H9 (cell line): Measurements from ENCODE around the gene MRTO4. TPM values are rescaled to one million over a fixed set of nuclear protein-coding genes. Genes with fewer than 3 reads are reported as not detected.

Experiments
- DNase-seq: peaks from one replicate; pipeline ENCODE4 v3.0.0-alpha.2; 2017
- H2AFZ ChIP-seq: one replicate; pipeline ENCODE4 v1.6.1; 2013; ENCODE audit warnings: mild to moderate bottlenecking, low read length, control low read depth, moderate library complexity
- H2AK5ac ChIP-seq: 2 replicates; pipeline ENCODE4 v1.6.1; 2013; ENCODE audit warnings: low read length, control low read depth, mixed read lengths; ENCODE audit not compliant: insufficient read length
- H2BK120ac ChIP-seq: one replicate; pipeline ENCODE4 v1.6.1; 2013; ENCODE audit warnings: low read depth, mild to moderate bottlenecking, low read length, control low read depth, inconsistent platforms; ENCODE audit not compliant: poor library complexity, severe bottlenecking
- H2BK12ac ChIP-seq: 2 replicates; pipeline ENCODE4 v1.6.1; 2013; ENCODE audit warnings: low read length, control low read depth, mixed read lengths, low read depth; ENCODE audit not compliant: insufficient read length
- H2BK15ac ChIP-seq: 2 replicates; pipeline ENCODE4 v1.6.1; 2013; ENCODE audit warnings: low read depth, low read length, control low read depth
- H2BK20ac ChIP-seq: one replicate; pipeline ENCODE4 v1.6.1; 2013; ENCODE audit warnings: low read depth, mild to moderate bottlenecking, low read length, control low read depth, inconsistent platforms; ENCODE audit not compliant: poor library complexity, severe bottlenecking
- H2BK5ac ChIP-seq: 2 replicates; pipeline ENCODE4 v1.6.1; 2013; ENCODE audit warnings: low read length, control low read depth, mixed read lengths; ENCODE audit not compliant: insufficient read length
- H3K14ac ChIP-seq: 2 replicates; pipeline ENCODE4 v1.6.1; 2013; ENCODE audit warnings: low read length, control low read depth; ENCODE audit not compliant: insufficient read depth
- H3K18ac ChIP-seq: 2 replicates; pipeline ENCODE4 v1.6.1; 2013; ENCODE audit warnings: low read depth, mild to moderate bottlenecking, mixed read lengths, low read length, control low read depth; ENCODE audit not compliant: insufficient read length
- H3K23ac ChIP-seq: 2 replicates; pipeline ENCODE4 v1.6.1; 2013; ENCODE audit warnings: low read length, control low read depth, mixed read lengths, low read depth; ENCODE audit not compliant: insufficient read length
- H3K23me2 ChIP-seq: 2 replicates; pipeline ENCODE4 v1.6.1; 2013; ENCODE audit warnings: low read depth, mild to moderate bottlenecking, mixed read lengths, low read length, control low read depth; ENCODE audit not compliant: insufficient read length, poor library complexity, severe bottlenecking
- H3K27ac ChIP-seq: 2 replicates; pipeline ENCODE4 v1.5.1; 2013; ENCODE audit warnings: low read length, control low read depth, mixed read lengths, low read depth; ENCODE audit not compliant: insufficient read length
- H3K27me3 ChIP-seq: 2 replicates; pipeline ENCODE4 v1.6.1; 2013; ENCODE audit warnings: low read length, control low read depth, inconsistent platforms; ENCODE audit not compliant: insufficient read depth
- H3K4ac ChIP-seq: 2 replicates; pipeline ENCODE4 v1.6.1; 2013; ENCODE audit warnings: low read depth, mild to moderate bottlenecking, control low read depth, inconsistent platforms, low read length, moderate library complexity
- H3K4me1 ChIP-seq: 2 replicates; pipeline ENCODE4 v1.6.1; 2013; ENCODE audit warnings: low read length, control low read depth, inconsistent platforms; ENCODE audit not compliant: insufficient read depth
- H3K4me2 ChIP-seq: 2 replicates; pipeline ENCODE4 v1.6.1; 2013; ENCODE audit warnings: low read length, control low read depth, mixed read lengths; ENCODE audit not compliant: insufficient read length, insufficient read depth
- H3K56ac ChIP-seq: 2 replicates; pipeline ENCODE4 v1.6.1; 2013; ENCODE audit warnings: low read depth, mild to moderate bottlenecking, mixed read lengths, low read length, control low read depth; ENCODE audit not compliant: insufficient read length
- H3K79me1 ChIP-seq: 2 replicates; pipeline ENCODE4 v1.6.1; 2013; ENCODE audit warnings: low read depth, mild to moderate bottlenecking, moderate library complexity, low read length, control low read depth, inconsistent platforms; ENCODE audit not compliant: insufficient read depth, poor library complexity, severe bottlenecking
- H3K79me2 ChIP-seq: 2 replicates; pipeline ENCODE4 v1.6.1; 2013; ENCODE audit warnings: low read length, control low read depth, inconsistent platforms; ENCODE audit not compliant: insufficient read depth
- H3K9ac ChIP-seq: 2 replicates; pipeline ENCODE4 v1.6.1; 2013; ENCODE audit warnings: low read length, control low read depth, mixed read lengths; ENCODE audit not compliant: insufficient read length; ENCODE audit errors: extremely low read depth
- H3K9me3 ChIP-seq: one replicate; pipeline ENCODE4 v1.6.1; 2013; ENCODE audit warnings: low read depth, low read length, inconsistent platforms; ENCODE audit not compliant: control insufficient read depth
- H3T11ph ChIP-seq: one replicate; pipeline ENCODE4 v1.6.1; 2013; ENCODE audit warnings: mild to moderate bottlenecking, low read length, control low read depth, inconsistent platforms
- H4K20me1 ChIP-seq: one replicate; pipeline ENCODE4 v1.6.1; 2013; ENCODE audit not compliant: control insufficient read depth, insufficient read length, insufficient read depth
- H4K5ac ChIP-seq: 2 replicates; pipeline ENCODE4 v1.6.1; 2013; ENCODE audit warnings: low read depth, mild to moderate bottlenecking, mixed read lengths, low read length, control low read depth; ENCODE audit not compliant: insufficient read length
- H4K8ac ChIP-seq: replicated peaks from 2 replicates; pipeline ENCODE4 v1.6.1; 2013; ENCODE audit warnings: low read length, control low read depth, mixed read lengths, low read depth; ENCODE audit not compliant: insufficient read length
- H4K91ac ChIP-seq: 2 replicates; pipeline ENCODE4 v1.6.1; 2013; ENCODE audit warnings: low read depth, mild to moderate bottlenecking, moderate library complexity, mixed read lengths, low read length, control low read depth; ENCODE audit not compliant: insufficient read length
- H3K27ac Mint-ChIP-seq, 3 experiments: 2 replicates in 2 of 3; 3 replicates in 1 of 3; pipeline ENCODE4 v1.8.0; 2020 to 2021; ENCODE audit warnings: mixed read lengths in 3 of 3, mild to moderate bottlenecking in 1 of 3, moderate library complexity in 1 of 3
- H3K27me3 Mint-ChIP-seq: 2 replicates; pipeline ENCODE4 v1.8.0; 2021; ENCODE audit warnings: low read depth, mild to moderate bottlenecking, moderate library complexity, mixed read lengths
- H3K36me3 Mint-ChIP-seq, 3 experiments: 2 replicates in 2 of 3; 3 replicates in 1 of 3; pipeline ENCODE4 v1.8.0; 2020 to 2021; ENCODE audit warnings: low read depth in 3 of 3, mixed read lengths in 3 of 3; ENCODE audit not compliant: insufficient read depth in 1 of 3
- H3K4me1 Mint-ChIP-seq, 2 experiments: 2 replicates each; pipeline ENCODE4 v1.8.0; 2020; ENCODE audit warnings: mixed read lengths in 2 of 2
- H3K4me3 Mint-ChIP-seq, 2 experiments: 2 replicates in 1 of 2; 3 replicates in 1 of 2; pipeline ENCODE4 v1.8.0; 2020 to 2021; ENCODE audit warnings: mild to moderate bottlenecking in 2 of 2, mixed read lengths in 2 of 2, moderate library complexity in 1 of 2
- H3K9me3 Mint-ChIP-seq, 2 experiments: 2 replicates in 1 of 2; 3 replicates in 1 of 2; pipeline ENCODE4 v1.8.0; 2020; ENCODE audit warnings: mild to moderate bottlenecking in 2 of 2, mixed read lengths in 2 of 2, moderate library complexity in 1 of 2
- total RNA-seq: library from RNA; stranded (reverse); gene quantifications from 2 replicates; pipeline ENCODE4 v1.2.1, GENCODE V29; 2021
- TF ChIP-seq, protein P1 (sequence below): fragments of 200-600 bp; sonication (generic); conservative IDR thresholded peaks from 3 replicates; pipeline ENCODE4 v1.8.0; 2021; ENCODE audit warnings: antibody characterized with exemption, mild to moderate bottlenecking

The MRTO4 gene
- total RNA-seq, 1 experiment from 2014 or later, result 78.3 TPM

DNA sequence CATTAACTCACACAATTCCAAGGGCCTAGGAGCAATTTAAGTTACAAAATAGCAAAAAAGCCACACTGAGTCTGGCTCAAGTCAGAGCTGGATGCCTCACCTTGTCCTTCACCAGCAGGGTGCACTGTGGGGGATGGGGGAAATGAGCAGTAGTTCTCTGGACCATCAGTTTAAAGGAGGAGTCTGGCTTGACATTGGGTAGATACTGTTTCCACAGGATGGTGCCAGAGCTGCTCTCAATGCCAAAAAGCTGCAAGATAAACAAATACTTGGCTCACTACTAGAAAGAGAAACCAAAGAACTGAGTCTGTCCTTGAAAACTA lies 19.1 kb upstream of the MRTO4 start:
- Histone ChIP-seq H3K9ac (no peak overlapping the region), H2BK20ac (no peak overlapping the region), H3K27ac (no peak overlapping the region), H4K8ac (no peak overlapping the region), H2BK15ac (no peak overlapping the region), H2BK120ac (no peak overlapping the region), H3T11ph (no peak overlapping the region), H3K9me3 (no peaks in the 10 kb centered on the region), H3K4me2 (no peak overlapping the region), H2BK5ac (no peak overlapping the region), H3K23ac (no peak overlapping the region), H3K18ac (no peak overlapping the region), H2BK12ac (no peak overlapping the region), H3K79me1 (no peaks in the 10 kb centered on the region), H2AK5ac (no peak overlapping the region), H4K20me1 (no peaks in the 10 kb centered on the region), H3K56ac (no peak overlapping the region), H3K23me2 (no peaks in the 10 kb centered on the region), H3K14ac (no peak overlapping the region), H4K5ac (no peak overlapping the region), H3K79me2 (no peaks in the 10 kb centered on the region), H3K4ac (no peak overlapping the region), H3K4me1 (no peaks in the 10 kb centered on the region), H3K27me3 (no peaks in the 10 kb centered on the region), H2AFZ (no peak overlapping the region), H4K91ac (no peak overlapping the region)
- Mint-ChIP-seq H3K27me3 (no peaks in the 10 kb centered on the region), H3K4me1 (no peaks in the 10 kb centered on the region), H3K27ac (peak overlapping the region in 1 of 3 experiments; percentile 66; a peak in 1 of 7 replicates), H3K36me3 (peaks cover 30 to 85% (median 68%) of the 10 kb centered on the region in 3 experiments), H3K4me3 (no peak overlapping the region), H3K9me3 (no peaks in the 10 kb centered on the region; a peak in 1 of 5 replicates)
- DNase-seq, result no peak
- TF ChIP-seq, protein P1, sequence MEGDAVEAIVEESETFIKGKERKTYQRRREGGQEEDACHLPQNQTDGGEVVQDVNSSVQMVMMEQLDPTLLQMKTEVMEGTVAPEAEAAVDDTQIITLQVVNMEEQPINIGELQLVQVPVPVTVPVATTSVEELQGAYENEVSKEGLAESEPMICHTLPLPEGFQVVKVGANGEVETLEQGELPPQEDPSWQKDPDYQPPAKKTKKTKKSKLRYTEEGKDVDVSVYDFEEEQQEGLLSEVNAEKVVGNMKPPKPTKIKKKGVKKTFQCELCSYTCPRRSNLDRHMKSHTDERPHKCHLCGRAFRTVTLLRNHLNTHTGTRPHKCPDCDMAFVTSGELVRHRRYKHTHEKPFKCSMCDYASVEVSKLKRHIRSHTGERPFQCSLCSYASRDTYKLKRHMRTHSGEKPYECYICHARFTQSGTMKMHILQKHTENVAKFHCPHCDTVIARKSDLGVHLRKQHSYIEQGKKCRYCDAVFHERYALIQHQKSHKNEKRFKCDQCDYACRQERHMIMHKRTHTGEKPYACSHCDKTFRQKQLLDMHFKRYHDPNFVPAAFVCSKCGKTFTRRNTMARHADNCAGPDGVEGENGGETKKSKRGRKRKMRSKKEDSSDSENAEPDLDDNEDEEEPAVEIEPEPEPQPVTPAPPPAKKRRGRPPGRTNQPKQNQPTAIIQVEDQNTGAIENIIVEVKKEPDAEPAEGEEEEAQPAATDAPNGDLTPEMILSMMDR, result no peak
